HepG2 (cell line): ENCODE data around the gene ADPRHL1. TPM values are rescaled to one million over a fixed set of nuclear protein-coding genes. Genes with fewer than 3 reads are reported as not detected.

Source experiments
- ATAC-seq: fragments of 200-7000 bp; cut with Tn5 transposase; 3 replicates; pipeline ENCODE4 v1.9.1; 2020; ENCODE audit warnings: mild to moderate bottlenecking, moderate library complexity
- BruUV-seq: library from RNA; stranded (reverse); fragments of 400-500 nt; replicated peaks from 2 replicates; lab custom pipeline; 2021; lab: Mats Ljungman, UMichigan
- CTCF ChIA-PET: fragments of 300-600 bp; formaldehyde crosslinking; extraction: SDS; loops from one replicate; lab custom pipeline; 2021; ENCODE audit warnings: low total read pairs, inconsistent platforms, low intra/inter-chr PET ratio; lab: Yijun Ruan, JAX
- POLR2A ChIA-PET: fragments of 350-600 bp; sonication (Branson Sonifier 250); formaldehyde crosslinking; loops from one replicate; lab custom pipeline; 2020; ENCODE audit warnings: antibody characterized with exemption, inconsistent platforms; lab: Yijun Ruan, JAX
- DNase-seq: peaks from one replicate; pipeline ENCODE4 v3.0.0-alpha.2; 2015; ENCODE audit warnings: low spot score
- FAIRE-seq: peaks from 3 replicates; lab custom pipeline; 2011; peaks lifted over from hg19 to GRCh38; lab: Jason Lieb, UNC
- H2AFZ ChIP-seq: one replicate; pipeline ENCODE4 v1.6.1; 2011; ENCODE audit warnings: low read length, inconsistent platforms
- H3K27ac ChIP-seq: fragments of 300-600 bp; 3 replicates; pipeline ENCODE4 v1.8.0; 2011; ENCODE audit warnings: mixed run types, mild to moderate bottlenecking, mixed read lengths, low read length, inconsistent platforms; ENCODE audit not compliant: insufficient read depth; ENCODE audit errors: extremely low read length
- H3K27me3 ChIP-seq, 2 experiments: fragments of 200-600 bp in 1 of 2; 2 replicates in 1 of 2; 3 replicates in 1 of 2; pipeline versions ENCODE4 v1.6.0 to v1.8.0; 2011; ENCODE audit warnings: low read length in 2 of 2, mild to moderate bottlenecking in 2 of 2, moderate library complexity in 2 of 2, inconsistent platforms in 1 of 2; ENCODE audit not compliant: insufficient read depth in 2 of 2, control insufficient read depth in 1 of 2
- H3K36me3 ChIP-seq, 2 experiments: fragments of 200-600 bp in 1 of 2; replicated peaks in 1 of 2; 2 replicates in 1 of 2; 3 replicates in 1 of 2; pipeline versions ENCODE4 v1.5.1 to v1.8.0; 2011; ENCODE audit warnings: low read length in 2 of 2, inconsistent platforms in 1 of 2; ENCODE audit not compliant: insufficient read depth in 2 of 2, control insufficient read depth in 1 of 2
- H3K4me1 ChIP-seq: 2 replicates; pipeline ENCODE4 v1.5.1; 2012; ENCODE audit warnings: low read length, inconsistent platforms; ENCODE audit not compliant: insufficient read depth
- H3K4me2 ChIP-seq: 2 replicates; pipeline ENCODE4 v1.6.0; 2011; ENCODE audit warnings: low read depth, low read length, inconsistent platforms
- H3K4me3 ChIP-seq, 3 experiments: fragments of 200-600 bp in 1 of 3; sonication (generic), shearing (Covaris generic) in 1 of 3; replicated peaks in 1 of 3; 2 replicates each; pipeline ENCODE4 v1.5.1; 2011 to 2016; ENCODE audit warnings: low read length in 3 of 3, inconsistent platforms in 2 of 3, low read depth in 2 of 3, mild to moderate bottlenecking in 2 of 3, control low read depth in 1 of 3, mixed read lengths in 1 of 3; ENCODE audit not compliant: insufficient read depth in 1 of 3
- H3K79me2 ChIP-seq: one replicate; pipeline ENCODE4 v1.6.1; 2011; ENCODE audit warnings: low read length, inconsistent platforms; ENCODE audit not compliant: insufficient read depth
- H3K9ac ChIP-seq: 2 replicates; pipeline ENCODE4 v1.6.0; 2011; ENCODE audit warnings: mild to moderate bottlenecking, low read depth, low read length, inconsistent platforms; ENCODE audit not compliant: insufficient read depth
- H3K9me3 ChIP-seq: 2 replicates; pipeline ENCODE4 v1.5.1; 2012; ENCODE audit warnings: mild to moderate bottlenecking, low read length
- H4K20me1 ChIP-seq: 2 replicates; pipeline ENCODE4 v1.6.0; 2011; ENCODE audit warnings: inconsistent platforms, mild to moderate bottlenecking, low read length, moderate library complexity; ENCODE audit not compliant: insufficient read depth
- HES4 ChIP-seq: sonication (generic); formaldehyde crosslinking; IDR thresholded peaks from 2 replicates; pipeline ENCODE4 v1.9.0; 2021; ENCODE audit warnings: mild to moderate bottlenecking, missing genetic modification reagents, borderline replicate concordance
- HNRNPLL ChIP-seq: fragments of 200-400 bp; formaldehyde crosslinking; IDR thresholded peaks from 2 replicates; pipeline ENCODE4 v1.6.1; 2017; ENCODE audit warnings: mild to moderate bottlenecking, low read depth, low read length; ENCODE audit not compliant: poor library complexity, severe bottlenecking
- KDM2A ChIP-seq: sonication (generic); formaldehyde crosslinking; IDR thresholded peaks from 2 replicates; pipeline ENCODE4 v1.4.0; 2020; ENCODE audit warnings: low read depth, missing genetic modification reagents, borderline replicate concordance
- MYC ChIP-seq: sonication (generic); formaldehyde crosslinking; IDR thresholded peaks from 2 replicates; pipeline ENCODE4 v1.9.0; 2021; ENCODE audit warnings: missing genetic modification reagents, borderline replicate concordance
- NFYB ChIP-seq: sonication (generic); formaldehyde crosslinking; IDR thresholded peaks from 2 replicates; pipeline ENCODE4 v1.4.0; 2020; ENCODE audit warnings: missing genetic modification reagents
- PHF8 ChIP-seq: sonication (generic); formaldehyde crosslinking; IDR thresholded peaks from 2 replicates; pipeline ENCODE4 v1.5.0; 2020; ENCODE audit warnings: missing genetic modification reagents
- ZFX ChIP-seq: sonication (generic); formaldehyde crosslinking; IDR thresholded peaks from 2 replicates; pipeline ENCODE4 v1.4.0; 2020; ENCODE audit warnings: mild to moderate bottlenecking, low read depth, missing genetic modification reagents, moderate library complexity
- ZFY ChIP-seq: sonication (generic); formaldehyde crosslinking; IDR thresholded peaks from 2 replicates; pipeline ENCODE4 v1.4.0; 2020; ENCODE audit warnings: missing genetic modification reagents
- ZNF7 ChIP-seq: IDR thresholded peaks from 2 replicates; pipeline ENCODE4 v1.6.1; 2016; ENCODE audit warnings: missing biosample characterization, missing genetic modification reagents
- ZNF766 ChIP-seq: sonication (generic); formaldehyde crosslinking; IDR thresholded peaks from 2 replicates; pipeline ENCODE4 v1.5.0; 2020; ENCODE audit warnings: missing genetic modification reagents, borderline replicate concordance
- WGBS: methylation state at CpG from one replicate; pipeline ENCODE4 v1.1.6; 2017; ENCODE audit warnings: low lambda C conversion rate; 5-methylcytosine and 5-hydroxymethylcytosine counted together
- in situ Hi-C: cut with HindIII; loops from 2 replicates; pipeline ENCODE4 v1.10.0; 2017; ENCODE audit warnings: low pct_unique_long_range_greater_than_20kb; ENCODE audit not compliant: extremely low pct_ligation_motif_present
- intact Hi-C: fragments of 100-400 bp; cut with micrococcal nuclease; formaldehyde crosslinking; loops from one replicate; pipeline ENCODE4 v1.10.0; 2022; ENCODE audit not compliant: unreplicated experiment
- polyA plus RNA-seq, 8 experiments: library from polyadenylated mRNA; depleted of rRNA in 3 of 8; stranded (reverse) in 7 of 8; unstranded in 1 of 8; fragments of >200 nt; fragmentation: Illumina TruSeq in 4 of 8; extraction: Trizol in 4 of 8; gene quantifications; 2 replicates each; pipeline versions ENCODE4 v1.2.1 to v1.2.3, GENCODE V29; 2011 to 2016; ENCODE audit warnings: low read depth in 4 of 8, missing spikeins in 1 of 8, mixed read lengths in 1 of 8; ENCODE audit not compliant: insufficient read depth in 1 of 8
- total RNA-seq, 5 experiments: library from RNA; depleted of rRNA; stranded (reverse); fragments of >200 nt; fragmentation: Illumina TruSeq; extraction: Trizol; gene quantifications; 2 replicates each; pipeline ENCODE4 v1.2.3, GENCODE V29; 2016; ENCODE audit warnings: low read depth in 1 of 5
- TF ChIP-seq, protein P1 (sequence below): sonication (generic); formaldehyde crosslinking; IDR thresholded peaks from 2 replicates; pipeline ENCODE4 v1.4.0; 2020; ENCODE audit warnings: mild to moderate bottlenecking, missing genetic modification reagents
- TF ChIP-seq, protein P2 (sequence below): sonication (generic); formaldehyde crosslinking; IDR thresholded peaks from 2 replicates; pipeline ENCODE4 v1.5.0; 2020; ENCODE audit warnings: mild to moderate bottlenecking, missing genetic modification reagents
- TF ChIP-seq, protein P3 (sequence below): fragments of 450-650 bp; IDR thresholded peaks from 2 replicates; pipeline ENCODE4 v1.6.1; 2017; ENCODE audit warnings: mild to moderate bottlenecking
- TF ChIP-seq, protein P4 (sequence below): sonication (generic); formaldehyde crosslinking; IDR thresholded peaks from 2 replicates; pipeline ENCODE4 v1.4.0; 2020; ENCODE audit warnings: missing genetic modification reagents

The ADPRHL1 gene
- total and polyA plus RNA-seq, 2 of the 13 experiments (the other 11 are each of a cell fraction or from before 2014, with no cell fraction given), result 0.34 to 0.40 TPM

DNA sequence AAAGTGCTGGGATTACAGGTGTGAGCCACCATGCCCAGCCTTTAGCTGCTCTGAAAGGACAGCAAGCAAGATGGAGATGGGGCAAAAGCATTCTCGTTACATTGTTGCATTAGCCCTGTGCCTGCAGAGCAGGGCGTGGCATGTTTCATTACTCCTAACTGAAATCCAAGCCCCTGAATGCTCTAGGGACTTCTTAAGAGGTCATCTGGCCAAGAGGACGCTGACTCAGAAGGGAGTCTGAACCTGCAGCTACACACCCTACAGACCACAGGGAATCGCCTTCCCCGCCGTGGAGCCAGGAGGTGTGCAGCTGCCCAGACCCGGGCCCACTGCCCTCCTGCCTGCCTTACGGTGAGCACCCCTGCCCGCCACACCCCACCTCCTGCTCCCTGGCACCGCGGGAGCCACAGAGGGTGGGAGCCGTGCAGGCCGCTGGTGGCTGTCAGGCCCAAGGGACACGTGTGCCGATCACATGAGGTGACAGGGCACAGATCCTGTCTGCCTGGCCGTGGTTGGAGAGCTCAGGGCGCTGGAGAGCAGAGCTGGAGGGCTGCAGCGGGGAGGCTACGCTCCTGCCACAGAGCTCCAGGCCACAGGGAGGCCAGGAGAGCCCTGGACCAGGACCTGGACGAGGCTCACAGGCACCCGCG is 27.2 kb downstream of the ADPRHL1 start:
- Histone ChIP-seq H3K9me3 (no peaks in the 10 kb centered on the region), H3K27ac (no peak overlapping the region), H3K27me3 (peaks cover 6 to 62% of the 10 kb centered on the region in 2 experiments), H3K9ac (no peak overlapping the region), H3K79me2 (no peaks in the 10 kb centered on the region), H2AFZ (no peak overlapping the region), H4K20me1 (no peaks in the 10 kb centered on the region), H3K4me3 (peak overlapping the region in 1 of 3 experiments; percentile 15; a peak in 1 of 6 replicates), H3K4me1 (peaks cover 21% of the 10 kb centered on the region), H3K4me2 (peak overlapping the region; percentile 54), H3K36me3 (no peaks in the 10 kb centered on the region)
- WGBS, result 19% methylated on average over 5 of the region's 22 CpGs
- FAIRE-seq (no peak), DNase-seq (no peak), ATAC-seq (peak; percentile 67)
- ChIA-PET POLR2A (no interaction called here), CTCF (no interaction called here)
- BruUV-seq, result no TSS peak
- in situ Hi-C loops (no loop called here), intact Hi-C loops (no loop called here)
- TF ChIP-seq HES4 (CRISPR knock-in tag), result no peak
- TF ChIP-seq, protein P1, sequence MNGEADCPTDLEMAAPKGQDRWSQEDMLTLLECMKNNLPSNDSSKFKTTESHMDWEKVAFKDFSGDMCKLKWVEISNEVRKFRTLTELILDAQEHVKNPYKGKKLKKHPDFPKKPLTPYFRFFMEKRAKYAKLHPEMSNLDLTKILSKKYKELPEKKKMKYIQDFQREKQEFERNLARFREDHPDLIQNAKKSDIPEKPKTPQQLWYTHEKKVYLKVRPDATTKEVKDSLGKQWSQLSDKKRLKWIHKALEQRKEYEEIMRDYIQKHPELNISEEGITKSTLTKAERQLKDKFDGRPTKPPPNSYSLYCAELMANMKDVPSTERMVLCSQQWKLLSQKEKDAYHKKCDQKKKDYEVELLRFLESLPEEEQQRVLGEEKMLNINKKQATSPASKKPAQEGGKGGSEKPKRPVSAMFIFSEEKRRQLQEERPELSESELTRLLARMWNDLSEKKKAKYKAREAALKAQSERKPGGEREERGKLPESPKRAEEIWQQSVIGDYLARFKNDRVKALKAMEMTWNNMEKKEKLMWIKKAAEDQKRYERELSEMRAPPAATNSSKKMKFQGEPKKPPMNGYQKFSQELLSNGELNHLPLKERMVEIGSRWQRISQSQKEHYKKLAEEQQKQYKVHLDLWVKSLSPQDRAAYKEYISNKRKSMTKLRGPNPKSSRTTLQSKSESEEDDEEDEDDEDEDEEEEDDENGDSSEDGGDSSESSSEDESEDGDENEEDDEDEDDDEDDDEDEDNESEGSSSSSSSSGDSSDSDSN, result peak; percentile 26; the same call in 1 of the 2 replicates
- TF ChIP-seq ZFX (CRISPR knock-in tag), result peak; percentile 57; the same call in 1 of the 2 replicates
- TF ChIP-seq ZFY (CRISPR knock-in tag), result peak; percentile 41; the same call in 1 of the 2 replicates
- peak; percentile 21; the same call in 1 of the 2 replicates for TF ChIP-seq KDM2A (CRISPR knock-in tag)
- TF ChIP-seq NFYB (CRISPR knock-in tag), result no peak
- 0 out of 2 replicates have a peak, but pooled peaks have one; percentile 34 for TF ChIP-seq PHF8 (CRISPR knock-in tag)
- TF ChIP-seq HNRNPLL, result peak; percentile 19
- TF ChIP-seq ZNF766, result no peak
- TF ChIP-seq, protein P2, sequence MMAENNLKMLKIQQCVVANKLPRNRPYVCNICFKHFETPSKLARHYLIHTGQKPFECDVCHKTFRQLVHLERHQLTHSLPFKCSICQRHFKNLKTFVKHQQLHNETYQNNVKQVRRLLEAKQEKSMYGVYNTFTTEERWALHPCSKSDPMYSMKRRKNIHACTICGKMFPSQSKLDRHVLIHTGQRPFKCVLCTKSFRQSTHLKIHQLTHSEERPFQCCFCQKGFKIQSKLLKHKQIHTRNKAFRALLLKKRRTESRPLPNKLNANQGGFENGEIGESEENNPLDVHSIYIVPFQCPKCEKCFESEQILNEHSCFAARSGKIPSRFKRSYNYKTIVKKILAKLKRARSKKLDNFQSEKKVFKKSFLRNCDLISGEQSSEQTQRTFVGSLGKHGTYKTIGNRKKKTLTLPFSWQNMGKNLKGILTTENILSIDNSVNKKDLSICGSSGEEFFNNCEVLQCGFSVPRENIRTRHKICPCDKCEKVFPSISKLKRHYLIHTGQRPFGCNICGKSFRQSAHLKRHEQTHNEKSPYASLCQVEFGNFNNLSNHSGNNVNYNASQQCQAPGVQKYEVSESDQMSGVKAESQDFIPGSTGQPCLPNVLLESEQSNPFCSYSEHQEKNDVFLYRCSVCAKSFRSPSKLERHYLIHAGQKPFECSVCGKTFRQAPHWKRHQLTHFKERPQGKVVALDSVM, result 0 out of 2 replicates have a peak, but pooled peaks have one; percentile 33
- TF ChIP-seq, protein P3, sequence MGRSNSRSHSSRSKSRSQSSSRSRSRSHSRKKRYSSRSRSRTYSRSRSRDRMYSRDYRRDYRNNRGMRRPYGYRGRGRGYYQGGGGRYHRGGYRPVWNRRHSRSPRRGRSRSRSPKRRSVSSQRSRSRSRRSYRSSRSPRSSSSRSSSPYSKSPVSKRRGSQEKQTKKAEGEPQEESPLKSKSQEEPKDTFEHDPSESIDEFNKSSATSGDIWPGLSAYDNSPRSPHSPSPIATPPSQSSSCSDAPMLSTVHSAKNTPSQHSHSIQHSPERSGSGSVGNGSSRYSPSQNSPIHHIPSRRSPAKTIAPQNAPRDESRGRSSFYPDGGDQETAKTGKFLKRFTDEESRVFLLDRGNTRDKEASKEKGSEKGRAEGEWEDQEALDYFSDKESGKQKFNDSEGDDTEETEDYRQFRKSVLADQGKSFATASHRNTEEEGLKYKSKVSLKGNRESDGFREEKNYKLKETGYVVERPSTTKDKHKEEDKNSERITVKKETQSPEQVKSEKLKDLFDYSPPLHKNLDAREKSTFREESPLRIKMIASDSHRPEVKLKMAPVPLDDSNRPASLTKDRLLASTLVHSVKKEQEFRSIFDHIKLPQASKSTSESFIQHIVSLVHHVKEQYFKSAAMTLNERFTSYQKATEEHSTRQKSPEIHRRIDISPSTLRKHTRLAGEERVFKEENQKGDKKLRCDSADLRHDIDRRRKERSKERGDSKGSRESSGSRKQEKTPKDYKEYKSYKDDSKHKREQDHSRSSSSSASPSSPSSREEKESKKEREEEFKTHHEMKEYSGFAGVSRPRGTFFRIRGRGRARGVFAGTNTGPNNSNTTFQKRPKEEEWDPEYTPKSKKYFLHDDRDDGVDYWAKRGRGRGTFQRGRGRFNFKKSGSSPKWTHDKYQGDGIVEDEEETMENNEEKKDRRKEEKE, result no peak
- 0 out of 2 replicates have a peak, but pooled peaks have one; percentile 25 for TF ChIP-seq ZNF7 (CRISPR knock-in tag)
- TF ChIP-seq, protein P4, sequence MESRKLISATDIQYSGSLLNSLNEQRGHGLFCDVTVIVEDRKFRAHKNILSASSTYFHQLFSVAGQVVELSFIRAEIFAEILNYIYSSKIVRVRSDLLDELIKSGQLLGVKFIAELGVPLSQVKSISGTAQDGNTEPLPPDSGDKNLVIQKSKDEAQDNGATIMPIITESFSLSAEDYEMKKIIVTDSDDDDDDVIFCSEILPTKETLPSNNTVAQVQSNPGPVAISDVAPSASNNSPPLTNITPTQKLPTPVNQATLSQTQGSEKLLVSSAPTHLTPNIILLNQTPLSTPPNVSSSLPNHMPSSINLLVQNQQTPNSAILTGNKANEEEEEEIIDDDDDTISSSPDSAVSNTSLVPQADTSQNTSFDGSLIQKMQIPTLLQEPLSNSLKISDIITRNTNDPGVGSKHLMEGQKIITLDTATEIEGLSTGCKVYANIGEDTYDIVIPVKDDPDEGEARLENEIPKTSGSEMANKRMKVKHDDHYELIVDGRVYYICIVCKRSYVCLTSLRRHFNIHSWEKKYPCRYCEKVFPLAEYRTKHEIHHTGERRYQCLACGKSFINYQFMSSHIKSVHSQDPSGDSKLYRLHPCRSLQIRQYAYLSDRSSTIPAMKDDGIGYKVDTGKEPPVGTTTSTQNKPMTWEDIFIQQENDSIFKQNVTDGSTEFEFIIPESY (CRISPR knock-in tag), result 0 out of 2 replicates have a peak, but pooled peaks have one; percentile 36
- peak; percentile 38; the same call in 1 of the 2 replicates for TF ChIP-seq MYC (CRISPR knock-in tag)
